Hepatic stellate cell (primary cell): ENCODE measurements around the gene CEP152.
A peak's percentile ranks its signal among the peaks of the same experiment; 100 is the strongest.
"Not testable (repeated sequence)": the region's sequence is repeated elsewhere in the genome, so short reads cannot be mapped to it uniquely, and the experiment has no call there.

Experiments used
- DNase-seq: peaks from one replicate; pipeline ENCODE4 v3.0.0; 2011; ENCODE audit warnings: low spot score

Gene CEP152

GRCh38 chr15:48803877-48804276, 7.0 kb downstream of the CEP152 start:
- DNase-seq, result no peak

GRCh38 chr15:48802867-48803266, 8.0 kb downstream of the CEP152 start:
- DNase-seq, result peak; percentile 63

- DNase-seq, result no peak
Measured at GRCh38 chr15:48802257-48802656, 8.6 kb downstream of the CEP152 start.

- DNase-seq, result no peak
Measured at GRCh38 chr15:48800811-48801455, 9.9 kb downstream of the CEP152 start.

- no peak for DNase-seq
Measured at GRCh38 chr15:48800245-48800644, 10.6 kb downstream of the CEP152 start.

GRCh38 chr15:48798319-48798718, 12.6 kb downstream of the CEP152 start:
- DNase-seq, result no peak

- DNase-seq, result no peak
Measured at GRCh38 chr15:48796930-48797329, 13.9 kb downstream of the CEP152 start.

GRCh38 chr15:48796521-48796920, 14.3 kb downstream of the CEP152 start:
- no peak for DNase-seq

- DNase-seq, result no peak
Measured at GRCh38 chr15:48795901-48796300, 15.0 kb downstream of the CEP152 start.

GRCh38 chr15:48794697-48795134, 16.2 kb downstream of the CEP152 start:
- no peak for DNase-seq

GRCh38 chr15:48792408-48792807, 18.5 kb downstream of the CEP152 start:
- no peak for DNase-seq

- DNase-seq, result not testable (repeated sequence)
Measured at GRCh38 chr15:48790466-48791115, 20.3 kb downstream of the CEP152 start.

GRCh38 chr15:48785712-48786111, 25.2 kb downstream of the CEP152 start:
- no peak for DNase-seq

GRCh38 chr15:48785195-48785594, 25.7 kb downstream of the CEP152 start:
- DNase-seq, result no peak

- DNase-seq, result no peak
Measured at GRCh38 chr15:48784756-48785155, 26.1 kb downstream of the CEP152 start.

GRCh38 chr15:48782911-48783310, 28.0 kb downstream of the CEP152 start:
- DNase-seq, result no peak

GRCh38 chr15:48781481-48782081, 29.3 kb downstream of the CEP152 start:
- DNase-seq, result no peak

GRCh38 chr15:48781017-48781416, 29.9 kb downstream of the CEP152 start:
- DNase-seq, result no peak

- no peak for DNase-seq
Measured at GRCh38 chr15:48778331-48778730, 32.5 kb downstream of the CEP152 start.

- no peak for DNase-seq
Measured at GRCh38 chr15:48777645-48778330, 33.1 kb downstream of the CEP152 start.

GRCh38 chr15:48775546-48775945, 35.3 kb downstream of the CEP152 start:
- DNase-seq, result no peak

GRCh38 chr15:48774484-48774883, 36.4 kb downstream of the CEP152 start:
- no peak for DNase-seq

GRCh38 chr15:48766196-48766595, 44.7 kb downstream of the CEP152 start:
- DNase-seq, result no peak
